Lower leg skin (tissue), 4 donors: Measurements from ENCODE around the gene PCDHGA7. TPM values are rescaled to one million over a fixed set of nuclear protein-coding genes. Genes with fewer than 3 reads are reported as not detected.

ENCODE experiments used
- DNase-seq, 2 donors: peaks; one replicate each; pipeline ENCODE4 v3.0.0-alpha.2; 2019; ENCODE audit warnings: low spot score in 2 of 2
- H3K4me3 ChIP-seq: fragments of 200-600 bp; sonication (generic); 2 replicates; pipeline ENCODE4 v1.5.1; 2017; ENCODE audit warnings: mild to moderate bottlenecking, low read depth; ENCODE audit not compliant: poor library complexity, severe bottlenecking
- POLR2A ChIP-seq, 2 donors: fragments of 450-650 bp; IDR thresholded peaks; one replicate each; pipeline ENCODE4 v1.6.1; 2016 to 2017; ENCODE audit warnings: antibody characterized with exemption in 2 of 2, mild to moderate bottlenecking in 1 of 2, moderate library complexity in 1 of 2
- WGBS, 2 donors: methylation state at CpG; one replicate each; pipeline ENCODE4 v1.1.5; 2018; 5-methylcytosine and 5-hydroxymethylcytosine counted together
- intact Hi-C: fragments of 100-400 bp; cut with DNase I; formaldehyde crosslinking; loops from one replicate; pipeline ENCODE4 v1.15.0; 2023; ENCODE audit warnings: low total_unique reads
- total RNA-seq, 4 donors: library from RNA; depleted of rRNA; stranded (reverse); fragments of >200 nt; gene quantifications; one replicate each; pipeline ENCODE4 v1.1.0, GENCODE V29; 2016
- TF ChIP-seq, protein P1 (sequence below), 3 donors: fragments of 450-650 bp; IDR thresholded peaks; one replicate each; pipeline ENCODE4 v1.5.1; 2016; ENCODE audit warnings: antibody characterized with exemption in 3 of 3, mild to moderate bottlenecking in 3 of 3, moderate library complexity in 2 of 3

Gene PCDHGA7
- total RNA-seq, 4 donors from 2014 or later, result 2.2 to 2.5 (median 2.5) TPM

DNA sequence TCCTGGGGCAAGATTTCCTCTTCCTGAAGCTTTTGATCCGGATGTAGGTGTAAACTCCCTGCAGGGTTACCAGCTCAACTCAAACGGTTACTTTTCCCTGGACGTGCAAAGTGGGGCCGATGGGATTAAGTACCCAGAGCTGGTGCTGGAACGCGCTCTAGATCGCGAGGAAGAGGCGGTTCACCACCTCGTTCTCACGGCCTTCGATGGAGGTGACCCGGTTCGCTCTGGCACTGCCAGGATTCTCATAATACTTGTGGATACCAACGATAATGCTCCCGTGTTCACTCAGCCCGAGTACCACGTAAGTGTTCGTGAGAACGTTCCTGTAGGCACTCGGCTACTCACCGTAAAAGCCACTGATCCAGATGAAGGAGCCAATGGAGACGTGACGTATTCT lies 26.9 kb upstream of the PCDHGA7 start:
- WGBS, 2 donors, result 54 to 56% methylated on average over 24 of the region's 24 CpGs
- H3K4me3 ChIP-seq, result no peak overlapping the region
- TF ChIP-seq, protein P1, sequence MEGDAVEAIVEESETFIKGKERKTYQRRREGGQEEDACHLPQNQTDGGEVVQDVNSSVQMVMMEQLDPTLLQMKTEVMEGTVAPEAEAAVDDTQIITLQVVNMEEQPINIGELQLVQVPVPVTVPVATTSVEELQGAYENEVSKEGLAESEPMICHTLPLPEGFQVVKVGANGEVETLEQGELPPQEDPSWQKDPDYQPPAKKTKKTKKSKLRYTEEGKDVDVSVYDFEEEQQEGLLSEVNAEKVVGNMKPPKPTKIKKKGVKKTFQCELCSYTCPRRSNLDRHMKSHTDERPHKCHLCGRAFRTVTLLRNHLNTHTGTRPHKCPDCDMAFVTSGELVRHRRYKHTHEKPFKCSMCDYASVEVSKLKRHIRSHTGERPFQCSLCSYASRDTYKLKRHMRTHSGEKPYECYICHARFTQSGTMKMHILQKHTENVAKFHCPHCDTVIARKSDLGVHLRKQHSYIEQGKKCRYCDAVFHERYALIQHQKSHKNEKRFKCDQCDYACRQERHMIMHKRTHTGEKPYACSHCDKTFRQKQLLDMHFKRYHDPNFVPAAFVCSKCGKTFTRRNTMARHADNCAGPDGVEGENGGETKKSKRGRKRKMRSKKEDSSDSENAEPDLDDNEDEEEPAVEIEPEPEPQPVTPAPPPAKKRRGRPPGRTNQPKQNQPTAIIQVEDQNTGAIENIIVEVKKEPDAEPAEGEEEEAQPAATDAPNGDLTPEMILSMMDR (IDR thresholded peaks at IDR 0.05), result no peak
- no peak for TF ChIP-seq POLR2A (IDR thresholded peaks at IDR 0.05)
- intact Hi-C loops, result no loop called here
- DNase-seq, result no peak

DNA sequence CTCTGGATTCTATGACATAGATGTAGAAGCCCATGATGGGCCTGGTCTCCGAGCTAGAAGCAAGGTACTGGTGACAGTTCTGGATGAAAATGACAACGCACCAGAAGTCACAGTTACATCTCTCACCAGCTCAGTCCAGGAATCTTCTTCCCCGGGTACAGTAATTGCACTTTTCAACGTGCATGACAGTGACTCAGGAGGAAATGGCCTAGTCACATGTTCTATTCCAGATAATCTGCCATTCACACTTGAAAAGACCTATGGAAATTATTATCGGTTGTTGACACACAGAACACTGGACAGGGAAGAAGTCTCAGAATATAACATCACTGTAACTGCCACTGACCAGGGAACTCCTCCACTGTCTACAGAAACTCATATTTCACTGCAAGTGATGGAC lies 26.4 kb upstream of the PCDHGA7 start:
- TF ChIP-seq, protein P1 (IDR thresholded peaks at IDR 0.05), result no peak
- no peak for TF ChIP-seq POLR2A (IDR thresholded peaks at IDR 0.05)
- no peak for DNase-seq
- WGBS, 2 donors, result 76 to 77% methylated on average over 5 of the region's 5 CpGs
- H3K4me3 ChIP-seq, result no peak overlapping the region
- intact Hi-C loops, result no loop called here

DNA sequence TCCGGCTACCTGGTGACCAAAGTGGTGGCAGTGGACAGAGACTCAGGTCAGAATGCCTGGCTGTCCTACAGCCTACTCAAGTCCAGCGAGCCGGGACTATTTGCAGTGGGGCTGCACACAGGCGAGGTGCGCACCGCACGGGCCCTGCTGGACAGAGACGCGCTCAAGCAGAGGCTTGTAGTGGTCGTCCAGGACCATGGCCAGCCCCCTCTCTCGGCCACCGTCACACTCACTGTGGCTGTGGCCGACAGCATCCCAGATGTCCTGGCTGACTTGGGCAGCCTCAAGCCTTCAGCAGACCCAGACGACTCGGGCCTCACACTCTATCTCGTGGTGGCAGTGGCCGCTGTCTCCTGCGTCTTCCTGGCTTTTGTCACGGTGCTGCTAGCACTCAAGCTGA lies 25.6 kb upstream of the PCDHGA7 start:
- no peak for TF ChIP-seq POLR2A (IDR thresholded peaks at IDR 0.05)
- TF ChIP-seq, protein P1 (IDR thresholded peaks at IDR 0.05), result no peak
- no peak overlapping the region for H3K4me3 ChIP-seq
- intact Hi-C loops, result no loop called here
- no peak for DNase-seq
- 40 to 49% methylated on average over 11 to 15 of the region's 19 CpGs for whole genome bisulfite sequencing, 2 donors

DNA sequence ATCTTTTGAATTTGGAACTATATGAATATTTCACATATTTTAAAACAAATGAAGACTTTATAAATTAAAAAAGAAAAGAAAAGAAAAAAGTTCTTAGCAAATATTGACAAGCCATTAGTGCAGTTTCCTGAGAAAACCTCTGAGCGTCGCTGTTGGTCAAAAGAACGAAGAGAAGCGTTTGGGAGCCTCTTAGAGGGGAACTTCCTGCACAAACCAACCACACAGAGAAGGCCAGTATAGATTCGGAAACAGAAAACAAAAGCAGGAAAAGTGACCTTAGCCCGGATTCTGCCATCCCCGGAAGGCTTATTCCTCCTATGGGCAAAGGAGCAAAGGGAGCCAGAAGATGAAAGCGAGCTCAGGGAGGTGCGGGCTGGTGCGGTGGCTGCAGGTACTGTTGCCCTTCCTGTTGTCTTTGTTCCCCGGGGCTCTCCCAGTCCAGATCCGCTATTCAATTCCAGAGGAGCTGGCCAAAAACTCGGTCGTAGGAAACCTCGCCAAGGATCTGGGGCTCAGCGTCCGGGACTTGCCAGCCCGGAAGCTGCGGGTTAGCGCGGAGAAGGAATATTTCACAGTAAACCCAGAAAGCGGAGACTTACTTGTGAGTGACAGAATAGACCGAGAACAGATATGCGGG lies 22.6 kb upstream of the PCDHGA7 start, which contains the start of gene PCDHGB2:
Gene PCDHGB2, plus strand, starts transcription at position 205 of the 637 bp plus-strand sequence. Its CDS starts 142 bp downstream, at position 347.
- 19 to 22% methylated on average over 24 of the region's 24 CpGs for WGBS, 2 donors
- TF ChIP-seq POLR2A (IDR thresholded peaks at IDR 0.05), result no peak
- intact Hi-C loops, result no loop called here
- DNase-seq, result no peak
- H3K4me3 ChIP-seq, result no peak within 1 kb of the TSS

DNA sequence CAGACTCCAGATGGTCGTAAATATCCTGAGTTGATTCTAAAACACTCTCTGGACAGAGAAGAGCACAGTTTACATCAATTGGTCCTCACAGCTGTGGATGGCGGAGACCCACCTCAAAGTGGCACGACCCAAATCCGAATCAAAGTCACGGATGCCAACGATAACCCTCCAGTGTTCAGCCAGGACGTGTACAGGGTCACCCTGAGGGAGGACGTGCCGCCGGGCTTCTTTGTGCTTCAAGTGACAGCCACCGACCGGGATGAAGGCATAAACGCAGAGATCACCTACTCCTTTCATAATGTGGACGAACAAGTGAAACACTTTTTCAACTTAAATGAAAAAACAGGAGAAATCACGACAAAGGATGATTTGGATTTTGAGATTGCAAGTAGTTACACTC lies 21.9 kb upstream of the PCDHGA7 start:
- H3K4me3 ChIP-seq, result no peak overlapping the region
- TF ChIP-seq POLR2A (IDR thresholded peaks at IDR 0.05), result no peak
- TF ChIP-seq, protein P1 (IDR thresholded peaks at IDR 0.05), result no peak
- DNase-seq, result no peak
- 31 to 44% methylated on average over 15 of the region's 15 CpGs for WGBS, 2 donors
- intact Hi-C loops, result no loop called here

DNA sequence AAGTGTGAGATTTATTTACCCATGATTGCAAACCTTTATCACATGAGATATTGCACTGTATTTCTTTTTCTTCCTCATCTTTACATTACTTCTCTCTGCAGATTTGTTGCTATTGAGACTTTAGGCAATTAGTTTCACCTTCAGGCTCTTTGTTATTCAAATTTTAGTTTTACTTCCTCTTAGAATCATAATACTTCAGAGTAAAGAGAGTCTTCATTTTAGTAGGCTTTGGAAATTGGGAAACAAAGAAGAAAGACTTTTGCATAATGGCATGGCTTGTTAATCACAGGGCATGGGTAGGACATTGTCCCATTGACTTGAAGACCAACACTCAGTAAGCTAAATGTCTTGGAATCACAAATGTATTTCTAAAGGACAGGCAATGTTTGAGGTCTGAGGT lies 19.8 kb upstream of the PCDHGA7 start:
- DNase-seq, result no peak
- no peak overlapping the region for H3K4me3 ChIP-seq
- intact Hi-C loops, result no loop called here
- no peak for TF ChIP-seq POLR2A (IDR thresholded peaks at IDR 0.05)
- TF ChIP-seq, protein P1 (IDR thresholded peaks at IDR 0.05), result no peak
